SH-SY5Y (cell line): ENCODE measurements around the gene PLPP4.
A peak's percentile ranks its signal among the peaks of the same experiment; 100 is the strongest.

ENCODE experiments used
- GATA2 ChIP-seq: IDR thresholded peaks from 2 replicates; pipeline ENCODE4 v1.6.1; 2011; ENCODE audit warnings: mild to moderate bottlenecking, low read depth, low read length
- GATA3 ChIP-seq: IDR thresholded peaks from 2 replicates; pipeline ENCODE4 v1.6.1; 2011; ENCODE audit warnings: low read depth, mild to moderate bottlenecking, low read length, moderate library complexity

PLPP4 gene

DNA sequence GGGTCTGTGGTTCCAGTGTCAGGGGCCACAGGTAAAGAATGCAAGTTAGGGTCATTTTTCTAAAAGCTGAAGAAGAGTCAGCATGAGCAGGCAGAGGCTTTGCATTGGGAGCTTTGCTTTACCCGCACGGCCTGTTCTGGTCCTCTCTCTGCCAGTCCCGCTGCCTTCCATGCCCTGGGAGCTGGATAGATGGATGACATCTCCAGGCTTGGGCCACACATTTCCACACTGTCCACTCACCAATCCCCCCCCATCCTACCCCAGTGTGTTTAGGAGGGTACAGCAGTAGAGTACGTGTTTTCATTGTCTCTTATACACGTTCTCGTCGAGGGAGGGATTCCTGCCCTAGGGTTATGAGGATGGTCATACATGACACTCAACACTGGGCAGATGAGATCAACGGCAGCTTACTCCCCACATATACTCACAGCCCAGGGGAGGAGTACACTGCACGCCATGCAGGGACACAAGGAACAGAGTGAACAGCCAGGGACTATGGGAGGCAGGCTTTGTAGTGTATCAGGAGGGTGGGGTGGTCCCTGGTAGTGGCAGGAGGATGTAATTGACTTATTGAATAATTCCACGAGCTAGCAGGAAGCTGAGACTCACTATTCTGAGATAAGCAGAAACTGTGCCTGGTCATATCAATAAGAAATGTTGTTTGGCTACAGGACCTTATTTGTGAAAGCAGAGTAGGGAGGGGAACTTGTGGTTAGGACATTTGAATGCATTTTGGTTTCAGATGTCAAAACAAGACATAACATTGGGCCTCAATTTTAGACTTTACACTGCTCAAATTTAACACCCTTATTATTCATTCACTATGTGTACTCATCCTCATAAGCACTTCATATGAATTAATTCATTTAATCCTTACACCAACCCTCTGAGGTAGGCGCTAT, 36.6 kb downstream of the PLPP4 start:
- TF ChIP-seq GATA3 (no peak), GATA2 (no peak)

DNA sequence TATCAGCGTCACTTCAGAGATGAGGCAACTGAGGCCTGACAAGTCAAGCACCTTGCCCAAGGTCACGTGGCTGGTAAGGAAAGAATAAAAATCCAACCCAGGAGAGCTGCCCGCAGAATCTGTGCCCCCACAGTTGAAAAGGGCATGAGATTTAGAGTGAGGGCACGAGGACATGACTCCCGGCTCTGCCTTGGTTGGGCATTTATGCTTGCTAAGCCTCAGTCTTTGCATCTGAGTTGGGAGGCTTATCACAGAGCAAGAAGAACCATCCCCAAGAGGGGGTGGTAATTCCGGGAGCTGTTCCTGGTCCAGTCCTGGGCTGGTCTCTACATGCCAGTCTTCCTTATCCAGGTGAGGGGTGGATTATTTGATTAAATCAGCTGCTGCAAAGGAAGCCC, 37.3 kb downstream of the PLPP4 start:
- TF ChIP-seq GATA2 (no peak), GATA3 (no peak)

DNA sequence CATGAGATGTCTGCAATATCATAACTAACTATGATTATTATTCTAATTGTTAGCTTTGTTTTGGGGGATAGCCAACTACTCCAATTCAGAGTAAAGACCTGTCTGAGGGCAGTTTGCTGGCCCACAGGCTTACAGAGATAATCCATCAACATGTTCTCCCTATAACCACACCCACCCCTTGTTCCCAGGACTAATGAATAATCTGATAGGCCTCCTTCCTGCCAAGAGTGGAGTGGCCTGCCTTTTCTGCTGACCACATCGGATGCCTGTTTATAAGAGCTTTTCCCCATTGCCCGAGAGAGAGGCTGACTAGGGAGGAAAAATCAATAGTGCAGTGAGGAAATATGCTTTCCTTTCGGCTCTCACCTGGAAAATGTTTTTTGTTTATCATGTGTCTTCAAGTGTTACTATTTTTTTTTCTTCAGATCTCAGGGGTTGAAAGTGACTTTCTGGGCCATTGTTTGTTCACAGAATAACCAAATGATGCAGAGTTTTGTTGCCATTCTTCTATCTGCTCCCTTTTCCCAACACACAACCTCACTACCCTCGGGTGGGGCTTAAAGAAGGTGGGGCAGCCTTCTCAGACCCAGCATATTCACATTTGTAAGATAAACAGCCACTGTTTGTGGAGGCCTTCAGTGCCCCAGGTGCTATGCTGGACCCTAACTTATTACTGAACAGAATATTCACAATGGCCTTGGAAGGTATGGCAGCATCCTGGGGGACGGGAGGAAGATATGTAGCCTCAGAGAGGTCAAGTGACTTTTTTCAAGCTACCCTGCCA, 38.4 kb downstream of the PLPP4 start:
- TF ChIP-seq GATA2 (no peak), GATA3 (no peak)

DNA sequence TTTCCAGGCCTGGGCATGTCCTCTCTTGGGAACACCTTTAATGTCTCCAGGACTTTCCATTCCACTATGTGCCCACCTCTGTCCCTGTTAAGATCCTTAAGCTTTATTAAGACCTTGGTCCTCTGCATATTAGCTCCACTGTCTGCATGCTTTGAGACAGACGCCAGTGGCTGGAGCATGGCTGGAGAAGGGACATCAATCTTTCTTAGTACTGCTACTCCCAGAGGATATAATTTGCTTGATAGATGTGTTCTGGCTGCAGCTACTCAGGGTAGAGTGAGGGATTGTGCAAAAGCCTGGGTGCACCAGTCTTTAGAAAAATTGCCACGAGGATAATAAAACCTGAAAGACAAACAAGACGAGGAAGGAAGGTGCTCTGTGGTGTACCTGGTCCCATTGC, 42.9 kb downstream of the PLPP4 start:
- TF ChIP-seq GATA2, result no peak
- TF ChIP-seq GATA3, result no peak

DNA sequence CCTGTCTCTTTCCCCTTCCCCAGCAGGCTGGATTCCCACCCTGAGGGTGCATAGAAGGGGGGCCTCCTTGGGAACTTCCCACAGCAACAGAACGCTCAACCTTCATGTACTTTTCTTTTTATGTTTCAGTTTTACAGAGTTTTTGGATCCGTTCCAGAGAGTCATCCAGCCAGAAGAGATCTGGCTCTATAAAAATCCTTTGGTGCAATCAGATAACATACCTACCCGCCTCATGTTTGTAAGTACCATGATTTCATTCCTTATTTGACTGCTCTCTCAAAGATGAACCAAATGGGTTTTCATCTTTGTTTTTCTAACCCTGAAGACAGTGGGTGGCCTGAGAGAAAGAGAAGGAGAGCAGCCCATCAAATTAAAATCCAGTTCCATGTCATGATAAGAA, 46.7 kb downstream of the PLPP4 start:
- peak; percentile 47; the same call in 1 of the 2 replicates for TF ChIP-seq GATA3
- TF ChIP-seq GATA2, result peak; percentile 81

DNA sequence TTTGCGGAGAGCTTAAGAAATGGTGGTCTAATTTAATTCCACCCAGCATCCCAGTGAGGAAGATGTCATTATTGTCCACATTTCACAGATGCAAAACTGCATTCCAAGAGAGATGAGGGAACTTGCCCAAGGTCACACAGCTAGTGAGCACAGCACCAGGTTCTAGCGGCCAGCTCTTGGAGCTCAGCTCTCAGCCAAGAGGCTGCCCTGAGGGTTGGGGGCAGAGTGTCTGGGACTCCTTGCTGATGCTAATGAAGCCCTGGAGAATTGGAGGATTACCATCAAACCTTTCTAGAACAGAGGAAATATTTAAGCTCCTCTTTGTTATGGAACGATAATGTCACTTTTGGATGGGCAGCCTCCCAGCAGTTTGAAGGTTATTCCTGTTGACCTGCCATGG, 48.0 kb downstream of the PLPP4 start:
- TF ChIP-seq GATA2, result no peak
- TF ChIP-seq GATA3, result no peak

DNA sequence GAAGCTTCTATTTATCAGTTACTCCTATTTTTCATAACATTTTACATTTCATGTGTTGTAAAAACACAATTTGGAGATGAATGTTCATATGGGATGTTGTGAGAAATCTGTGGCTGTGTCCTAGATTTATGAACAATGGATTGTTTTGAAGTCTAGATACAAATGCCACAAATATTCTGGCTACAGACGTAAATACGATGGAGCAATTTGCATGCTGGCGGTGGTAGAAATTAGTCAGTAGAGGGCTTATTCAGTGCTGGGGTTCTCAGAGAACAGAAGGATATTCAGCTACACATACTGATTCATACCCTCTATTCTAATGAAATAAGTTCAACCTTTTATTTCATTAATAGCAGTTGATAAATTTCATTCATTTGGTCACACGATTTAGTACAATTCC, 48.8 kb downstream of the PLPP4 start:
- TF ChIP-seq GATA2, result no peak
- no peak for TF ChIP-seq GATA3

DNA sequence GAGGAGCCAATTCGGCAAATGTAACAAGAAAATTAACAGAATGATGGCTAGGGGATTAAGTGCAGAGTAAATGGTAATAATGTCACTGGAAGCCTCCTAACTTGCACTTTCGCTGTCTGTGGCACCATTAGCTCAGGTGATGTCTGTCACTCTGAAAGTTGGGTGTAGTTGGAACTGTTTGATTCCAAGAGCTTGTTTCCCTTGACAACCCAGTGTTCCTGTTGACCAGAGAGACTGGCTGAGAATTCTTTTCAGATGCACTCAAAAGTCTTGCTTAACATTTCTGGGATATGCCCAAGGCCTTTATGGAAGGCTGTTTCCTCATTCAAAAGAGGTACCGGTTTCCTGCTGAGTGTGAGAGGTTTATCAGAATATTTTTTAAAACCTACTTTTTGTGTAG, 49.6 kb downstream of the PLPP4 start:
- TF ChIP-seq GATA2, result no peak
- no peak for TF ChIP-seq GATA3

DNA sequence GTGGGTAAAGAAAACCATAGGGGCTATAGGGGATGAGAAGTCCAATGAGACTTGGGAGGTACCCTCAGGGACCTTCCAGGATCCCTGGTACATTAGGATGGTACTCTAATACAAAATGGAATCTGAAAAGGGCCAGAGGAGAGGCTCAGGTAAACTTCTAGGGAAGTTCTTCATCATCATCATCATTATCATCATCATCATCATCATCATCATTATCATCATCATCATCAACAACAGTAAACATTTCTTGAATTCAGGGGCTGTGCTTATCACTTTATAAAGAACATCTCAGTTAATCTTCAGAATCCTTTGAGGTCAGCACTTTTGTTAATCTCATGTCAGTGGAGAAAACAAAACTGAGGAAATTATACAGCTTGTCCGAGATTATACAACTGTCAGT, 50.1 kb downstream of the PLPP4 start:
- TF ChIP-seq GATA3 (no peak), GATA2 (no peak)

DNA sequence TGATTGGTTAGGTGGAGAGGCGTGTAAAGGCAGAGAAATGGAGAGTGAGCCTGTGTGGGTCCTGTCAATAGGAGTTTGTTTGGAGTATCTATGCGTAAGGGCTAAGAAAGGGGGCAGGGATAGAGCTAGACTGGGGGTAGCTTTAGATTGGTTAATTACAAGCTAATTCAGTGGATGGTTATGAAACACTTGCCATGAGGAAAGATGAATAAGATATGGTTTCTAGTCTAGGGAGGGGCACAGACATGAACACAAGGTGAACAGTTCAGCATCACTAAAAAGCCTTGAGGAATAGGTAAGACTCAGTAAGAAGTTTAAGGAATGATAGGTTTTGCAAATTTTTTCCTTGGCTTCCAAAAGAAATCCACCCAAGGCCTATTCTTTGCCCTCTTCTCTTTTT, 50.6 kb downstream of the PLPP4 start:
- TF ChIP-seq GATA2, result no peak
- TF ChIP-seq GATA3, result no peak

DNA sequence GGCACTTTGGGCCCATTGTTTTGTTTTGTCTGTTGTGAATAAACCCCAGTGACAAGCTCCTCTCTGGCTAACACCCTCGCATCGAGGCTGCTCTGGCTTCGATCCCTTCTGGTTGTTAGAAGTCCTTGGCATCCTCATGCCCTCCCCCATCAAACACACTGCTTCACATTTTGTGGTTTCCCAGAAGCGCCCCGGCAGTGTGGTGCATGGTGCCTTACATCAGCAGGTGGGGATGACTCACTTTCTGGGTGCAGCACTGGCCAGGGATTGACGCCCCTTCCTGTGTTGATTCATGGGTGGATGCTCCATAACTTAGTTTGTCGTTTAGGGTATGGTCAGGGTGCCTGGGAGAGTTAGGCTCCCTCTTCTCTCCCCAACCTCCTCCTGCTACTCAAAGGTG, 51.4 kb downstream of the PLPP4 start:
- no peak for TF ChIP-seq GATA2
- no peak for TF ChIP-seq GATA3

DNA sequence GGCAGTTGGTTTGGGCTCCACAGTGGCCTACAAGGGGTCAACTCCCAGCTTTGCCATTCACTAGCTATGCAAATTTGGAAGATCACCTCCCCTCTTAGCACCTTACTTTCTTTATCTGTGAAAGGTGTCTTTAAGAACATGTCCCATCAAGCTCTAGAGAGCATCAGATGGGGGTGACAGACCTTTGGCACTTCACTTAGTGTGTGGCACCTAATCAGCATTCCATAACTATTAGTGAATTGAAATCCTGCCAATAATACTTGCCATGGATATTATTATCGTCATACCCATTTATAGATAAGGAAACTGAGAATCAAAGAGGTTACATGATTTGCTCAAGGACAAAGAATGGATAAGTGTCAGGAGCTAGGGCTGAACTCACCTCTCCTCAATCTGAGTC, 51.9 kb downstream of the PLPP4 start:
- TF ChIP-seq GATA2 (no peak), GATA3 (no peak)

DNA sequence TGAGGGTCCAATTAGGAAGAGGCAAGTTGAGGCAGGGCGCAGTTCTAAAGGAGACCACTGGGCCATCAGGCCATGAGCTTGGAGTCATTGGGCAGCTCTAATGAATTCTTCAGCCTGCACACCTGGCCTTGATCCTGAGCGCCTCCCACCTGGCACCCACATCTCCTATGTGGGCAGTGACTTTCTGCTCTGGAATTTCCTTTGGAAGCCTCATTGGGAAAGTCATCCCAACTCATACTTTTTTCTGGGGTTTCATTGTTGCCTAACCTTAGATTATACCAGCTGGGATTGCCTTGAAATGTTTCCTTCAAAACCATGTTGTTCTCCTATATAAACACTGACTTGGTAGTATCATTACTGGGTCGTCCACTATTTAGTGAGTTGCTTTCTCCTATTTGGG, 54.1 kb downstream of the PLPP4 start:
- TF ChIP-seq GATA3 (no peak), GATA2 (no peak)

DNA sequence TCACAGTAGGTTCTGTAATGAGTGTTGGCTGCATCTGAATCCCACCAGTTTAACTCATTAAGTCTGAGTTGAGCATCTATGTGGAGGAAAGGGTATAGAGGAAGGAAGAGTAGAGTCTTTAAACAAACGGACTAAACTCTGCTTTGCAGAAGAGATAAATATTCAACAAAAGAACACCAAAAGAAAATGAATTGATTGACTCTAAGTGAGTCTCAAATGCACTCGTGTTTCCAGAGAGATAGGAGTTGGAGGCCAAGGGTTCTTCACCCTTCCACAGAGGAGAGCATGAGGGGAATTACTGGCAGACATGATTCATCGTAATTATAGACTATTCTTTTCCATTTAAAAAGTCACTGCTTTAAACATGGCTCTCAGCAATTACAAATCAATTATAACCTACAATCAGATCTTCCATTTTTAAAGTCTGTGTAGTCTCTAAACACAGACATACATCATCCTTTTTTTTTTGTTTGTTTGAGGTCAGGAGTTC, 56.3 kb downstream of the PLPP4 start:
- TF ChIP-seq GATA3, result no peak
- no peak for TF ChIP-seq GATA2
